SKM-1 (cell line): ENCODE data around the gene MAST4.
A peak's percentile ranks its signal among the peaks of the same experiment; 100 is the strongest.
"Not testable (repeated sequence)": the region's sequence is repeated elsewhere in the genome, so short reads cannot be mapped to it uniquely, and the experiment has no call there.

Experiments used
- DNase-seq: peaks from one replicate; lab custom pipeline; 2025; ENCODE audit not compliant: unreplicated experiment; lab: John Stamatoyannopoulos, UW

Gene MAST4

DNA sequence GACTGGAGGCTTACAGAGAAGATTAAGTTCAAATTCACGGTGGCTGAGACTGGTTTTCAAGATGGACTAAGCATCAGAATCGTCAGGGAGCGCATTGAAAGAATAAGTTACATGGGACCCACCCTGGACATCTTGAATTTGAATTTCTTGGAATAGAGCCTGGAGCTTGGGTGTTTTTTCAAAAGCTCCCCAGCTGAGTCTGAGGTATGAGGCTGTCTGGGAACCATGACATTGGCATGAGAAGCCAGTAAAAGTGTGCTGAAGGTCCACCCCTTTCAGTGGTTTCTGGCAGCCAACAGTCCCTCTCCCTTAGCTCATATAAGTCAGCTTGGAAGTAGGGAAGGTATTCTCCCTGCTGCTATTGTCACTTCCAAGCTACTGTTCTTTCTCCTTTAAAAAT, 97.8 kb downstream of the MAST4 start:
- no peak for DNase-seq

- DNase-seq = not testable (repeated sequence)
Observed at GRCh38 chr5:66695840-66696239, 99.6 kb downstream of the MAST4 start.

DNA sequence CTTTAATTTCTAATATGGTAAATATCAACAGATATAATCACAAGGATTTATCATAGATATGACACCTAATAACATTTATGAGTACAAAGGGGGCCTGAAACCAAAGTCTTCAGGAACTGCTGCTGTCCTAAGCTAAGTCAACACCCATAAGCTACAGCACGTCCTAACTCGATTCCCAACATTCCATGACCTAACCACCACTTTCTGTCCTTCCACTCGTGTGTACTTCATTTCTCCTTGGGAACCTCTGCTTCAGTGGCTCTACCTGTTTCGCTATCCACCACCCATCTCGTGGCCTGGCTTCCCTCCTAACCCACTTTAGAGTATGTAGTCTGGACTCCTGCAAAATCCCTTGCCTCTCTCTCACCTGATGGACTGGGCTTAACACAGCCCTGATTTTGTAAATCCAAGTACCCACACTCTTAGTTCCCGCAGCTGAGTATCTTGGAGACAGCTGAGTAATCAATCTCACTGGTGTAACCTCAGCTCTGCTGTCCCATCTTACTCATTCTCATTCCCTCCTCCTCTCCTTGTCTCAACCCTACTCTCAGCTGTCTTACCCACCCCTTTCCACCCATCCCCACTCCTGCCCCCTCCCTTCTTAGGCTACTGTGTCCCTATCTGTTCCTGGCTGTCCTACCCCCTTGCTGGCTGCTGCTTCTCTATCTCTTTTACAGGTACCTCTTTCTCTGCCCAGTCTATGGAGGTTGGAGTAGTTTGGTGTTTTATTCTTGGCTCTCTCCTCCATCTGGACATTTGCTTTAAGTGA, 101.8 kb downstream of the MAST4 start:
- DNase-seq = no peak

DNA sequence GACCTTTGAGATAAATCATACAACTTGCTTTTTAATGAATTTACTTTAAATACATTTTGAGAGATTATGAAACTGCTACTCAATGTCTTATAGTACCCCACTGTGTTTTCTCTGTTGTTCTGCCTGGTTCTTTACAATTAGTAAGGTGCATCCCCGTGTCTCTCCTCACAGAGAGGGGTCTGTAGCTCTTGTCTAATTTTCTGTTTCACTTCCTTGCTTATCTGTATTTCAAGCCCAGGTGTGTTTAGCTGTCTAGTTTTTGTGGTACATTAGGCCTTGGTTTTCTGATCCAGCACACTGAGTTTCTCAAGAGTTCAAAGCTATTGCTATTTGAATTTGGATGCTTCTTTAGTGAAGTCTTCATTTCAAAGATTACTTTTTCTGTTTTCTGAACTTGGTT, 105.1 kb downstream of the MAST4 start:
- DNase-seq = no peak

DNA sequence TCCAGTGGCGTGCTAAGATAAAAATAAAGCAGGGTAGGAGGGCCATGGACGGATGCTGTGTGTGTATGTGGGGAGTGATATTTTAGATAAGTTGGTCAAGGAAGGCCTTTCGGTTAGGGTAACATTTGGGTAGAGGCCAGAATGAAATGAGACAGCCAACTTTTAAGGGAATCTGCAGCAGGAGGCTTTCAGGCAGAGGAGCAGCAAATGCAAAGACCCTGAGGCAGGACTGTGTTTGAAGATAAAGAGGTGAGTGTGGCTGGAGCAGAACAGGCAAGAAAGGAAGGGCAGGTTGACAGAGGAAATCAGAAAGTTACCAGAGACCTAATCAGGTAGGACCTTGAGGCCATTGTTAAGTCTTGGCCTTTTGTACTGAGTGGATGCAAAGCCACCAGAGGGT, 106.2 kb downstream of the MAST4 start:
- no peak for DNase-seq

DNA sequence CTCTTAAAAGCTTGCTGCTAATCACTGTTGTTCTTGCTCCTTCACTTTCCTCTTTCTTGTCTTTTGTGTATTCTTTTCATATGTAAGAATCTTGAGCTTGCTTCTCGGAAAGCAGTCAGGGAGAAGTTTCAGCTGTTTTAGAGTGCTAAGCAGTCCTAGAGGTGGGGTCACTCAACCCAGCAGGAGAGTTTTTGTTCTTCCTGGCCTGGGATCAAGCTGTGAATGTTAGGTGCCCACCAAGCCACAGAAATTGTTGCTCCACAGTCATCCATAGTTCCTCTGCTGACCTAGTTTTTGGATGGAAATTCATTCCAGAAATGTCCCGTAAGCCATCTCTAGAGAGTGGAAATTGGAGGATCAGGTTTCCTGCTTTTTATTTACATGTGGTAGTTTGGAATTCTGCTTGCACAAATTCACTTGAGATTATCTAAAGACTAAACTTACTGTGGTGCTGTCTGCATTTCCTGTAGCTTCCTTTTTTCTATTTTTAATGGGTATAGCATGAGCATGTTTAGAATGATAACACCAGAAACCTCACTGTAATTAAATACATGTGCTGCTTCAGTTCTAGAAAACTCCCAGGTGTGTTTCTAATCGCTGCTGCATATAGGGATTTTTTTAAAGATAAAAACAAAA, 108.7 kb downstream of the MAST4 start:
- DNase-seq = no peak

GRCh38 chr5:66708368-66708767, 112.2 kb downstream of the MAST4 start:
- no peak for DNase-seq

- no peak for DNase-seq
Observed at GRCh38 chr5:66710557-66711088, 114.4 kb downstream of the MAST4 start.

GRCh38 chr5:66713998-66714397, 117.8 kb downstream of the MAST4 start:
- DNase-seq = no peak

- no peak for DNase-seq
Observed at GRCh38 chr5:66717455-66718373, 121.5 kb downstream of the MAST4 start.

DNA sequence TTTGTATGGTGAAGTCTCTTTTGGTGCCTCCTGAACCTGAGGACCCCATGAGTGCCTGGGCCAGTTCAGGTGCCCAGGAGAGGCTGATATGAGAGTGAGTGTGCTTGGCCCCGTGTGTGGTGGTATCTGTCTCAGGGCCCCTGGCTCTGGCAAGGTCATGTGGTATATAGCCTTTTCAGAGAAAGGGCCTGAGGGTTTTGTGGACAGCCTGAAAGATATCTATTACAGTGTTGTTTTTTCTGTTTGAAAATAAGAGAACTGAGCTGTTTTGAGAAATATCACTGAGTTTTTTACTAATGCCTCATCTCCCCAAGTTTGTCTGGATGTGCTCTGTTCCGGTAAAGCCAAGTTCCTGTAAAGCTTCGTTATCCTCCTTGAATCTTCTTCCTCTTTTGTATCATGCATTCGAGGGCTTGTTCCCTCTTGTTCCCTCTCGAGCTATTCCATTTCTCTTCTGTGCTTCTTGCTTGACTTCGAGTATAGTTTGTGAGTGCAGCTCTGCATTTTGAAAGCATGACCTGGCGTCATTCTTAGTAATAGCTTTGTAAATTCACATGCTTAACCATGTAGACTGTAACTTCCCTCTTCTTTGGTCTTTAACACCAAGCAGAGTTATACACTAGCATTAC, 122.3 kb downstream of the MAST4 start:
- DNase-seq = peak; percentile 53

- DNase-seq = no peak
Observed at GRCh38 chr5:66720780-66721179, 124.6 kb downstream of the MAST4 start.

DNA sequence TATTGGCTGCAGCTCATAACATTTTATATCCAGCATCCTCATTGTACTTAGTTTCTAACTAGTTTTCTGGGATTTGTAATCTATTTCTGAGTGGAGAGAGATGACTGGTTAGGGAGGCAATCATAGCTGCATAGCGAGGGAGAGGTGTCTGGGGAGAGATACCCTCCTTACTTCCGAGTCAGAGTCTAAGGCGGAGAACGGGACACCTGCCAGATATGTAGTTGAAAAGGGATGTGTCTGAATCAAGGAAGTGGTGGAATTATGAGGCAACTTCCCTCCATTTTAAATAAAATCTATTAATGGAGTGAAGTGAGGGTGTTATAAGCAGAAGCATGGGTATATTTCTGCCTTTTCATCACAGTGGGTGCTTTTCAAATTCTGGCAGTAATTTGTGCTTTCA, 126.5 kb downstream of the MAST4 start:
- DNase-seq = no peak

DNA sequence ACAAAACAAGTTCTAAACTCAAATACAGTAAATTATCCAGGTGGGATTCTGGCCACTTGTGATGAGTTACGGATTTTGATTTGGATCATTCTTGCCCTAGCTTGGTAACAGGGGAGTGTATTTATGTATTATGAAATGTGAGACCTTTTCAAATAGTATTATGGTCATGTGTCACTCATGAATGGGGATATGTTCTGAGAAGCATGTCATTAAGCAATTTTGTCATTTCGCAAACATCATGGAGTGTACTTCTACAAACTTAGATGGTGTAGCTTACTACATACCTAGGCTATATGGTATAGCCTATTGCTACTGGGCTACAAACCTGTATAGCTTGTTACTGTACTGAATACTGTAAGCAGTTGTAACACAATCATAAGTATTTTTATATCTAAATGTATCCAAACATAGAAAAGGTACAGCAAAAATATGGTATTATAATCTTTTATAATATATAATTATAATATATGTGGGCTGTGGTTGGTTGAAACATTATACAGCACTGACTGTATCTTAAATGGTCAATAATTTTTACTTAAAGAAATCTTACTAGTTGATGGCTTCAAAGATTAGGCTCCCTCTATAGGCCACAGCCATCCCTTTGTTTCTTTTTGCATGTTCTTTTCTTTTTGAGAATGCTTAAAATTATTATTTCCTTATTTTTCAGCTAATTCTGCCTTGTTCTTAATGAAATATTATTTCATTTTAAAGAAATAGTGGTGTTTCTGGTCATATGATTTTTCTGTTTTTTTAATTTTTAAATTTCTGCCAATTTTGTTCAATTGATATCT, 128.4 kb downstream of the MAST4 start:
- DNase-seq = no peak

- no peak for DNase-seq
Observed at GRCh38 chr5:66727630-66728029, 131.4 kb downstream of the MAST4 start.

GRCh38 chr5:66728049-66728448, 131.9 kb downstream of the MAST4 start:
- no peak for DNase-seq

- DNase-seq = no peak
Observed at GRCh38 chr5:66737096-66737495, 140.9 kb downstream of the MAST4 start.

DNA sequence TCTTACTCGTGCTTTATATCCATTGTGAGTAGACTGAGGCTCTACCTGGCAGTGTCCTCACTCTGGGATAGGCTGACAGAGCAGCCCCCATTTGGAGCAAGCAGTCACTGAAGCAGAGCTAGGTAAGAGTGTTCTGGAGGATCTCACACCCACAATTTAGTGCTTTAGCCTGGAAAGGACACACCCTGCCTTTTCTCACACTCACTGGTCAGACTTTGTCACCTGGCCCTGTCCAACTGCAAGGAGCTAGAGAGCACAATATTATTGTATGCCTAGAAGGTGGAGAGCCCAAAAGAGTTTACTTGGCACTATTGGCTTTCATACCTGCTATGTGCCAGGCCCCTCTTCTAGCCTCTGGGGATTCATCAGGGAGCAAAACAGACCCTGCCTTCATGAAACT, 141.9 kb downstream of the MAST4 start:
- no peak for DNase-seq

- no peak for DNase-seq
Observed at GRCh38 chr5:66739021-66739420, 142.8 kb downstream of the MAST4 start.

GRCh38 chr5:66739951-66740350, 143.8 kb downstream of the MAST4 start:
- no peak for DNase-seq
